Measurements from ENCODE around the gene CLOCK. TPM values are rescaled to one million over a fixed set of nuclear protein-coding genes. Genes with fewer than 3 reads are reported as not detected.

Gene CLOCK
- total RNA-seq, 1 experiment from 2014 or later = 24.9 TPM

DNA sequence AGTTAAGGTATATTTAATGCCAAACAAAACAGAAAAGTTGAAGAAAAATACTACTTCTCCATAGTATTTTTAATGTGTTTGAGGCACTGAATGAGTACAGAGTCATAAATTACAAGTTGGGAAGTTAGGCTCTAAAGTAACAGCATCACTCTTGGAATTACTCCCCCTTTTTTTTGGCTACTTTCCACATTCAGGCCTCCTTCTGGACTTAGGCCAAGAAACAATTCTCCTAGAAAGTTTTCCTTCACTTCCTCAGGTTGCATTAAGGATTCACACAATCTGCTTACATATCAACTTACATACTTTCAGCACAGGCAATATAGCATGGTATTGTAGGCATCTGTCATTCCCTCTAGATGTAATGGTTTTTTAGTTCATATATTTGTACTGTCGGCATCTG is 98.9 kb downstream of the CLOCK start:
- no TSS peak for BruUV-seq (replicated peaks)
- H3K27me3 ChIP-seq (ENCODE audit: control insufficient read depth, insufficient read depth, low read length) = no peaks in the 10 kb centered on the region
- ChIA-PET POLR2A (no interaction called here), CTCF (no interaction called here)
- ATAC-seq = no peak
- no peak for DNase-seq (ENCODE audit: low read depth, low spot score)
- no peaks in the 10 kb centered on the region for H3K9me3 ChIP-seq (ENCODE audit: control insufficient read depth, insufficient read depth, low read depth, low read length)
- H3K36me3 ChIP-seq (ENCODE audit: control insufficient read depth, insufficient read depth, low read length) = peaks cover 20% of the 10 kb centered on the region
- intact Hi-C loops (cut with micrococcal nuclease; ENCODE audit: unreplicated experiment) = loop anchor here (10.0 kb wide), 2 partner anchors 107 to 287 kb away; no protein-coding TSS in a partner anchor
- H3K4me1 ChIP-seq (ENCODE audit: control insufficient read depth, insufficient read depth, low read length) = no peaks in the 10 kb centered on the region
- H3K27ac ChIP-seq (ENCODE audit: low read length) = no peak overlapping the region
- TF ChIP-seq TCF7L2 (IDR thresholded peaks at IDR 0.05; ENCODE audit: low read depth, low read length) = no peak
- no peak for TF ChIP-seq POLR2AphosphoS5 (IDR thresholded peaks at IDR 0.05; ENCODE audit: low read depth, low read length)
- no peak overlapping the region for H3K4me3 ChIP-seq (ENCODE audit: low read depth in 2 of 2, low read length in 2 of 2)
- in situ Hi-C loops (cut with HindIII; ENCODE audit: low pct_unique_long_range_greater_than_20kb, low sequenced_read_pairs) = no loop called here

DNA sequence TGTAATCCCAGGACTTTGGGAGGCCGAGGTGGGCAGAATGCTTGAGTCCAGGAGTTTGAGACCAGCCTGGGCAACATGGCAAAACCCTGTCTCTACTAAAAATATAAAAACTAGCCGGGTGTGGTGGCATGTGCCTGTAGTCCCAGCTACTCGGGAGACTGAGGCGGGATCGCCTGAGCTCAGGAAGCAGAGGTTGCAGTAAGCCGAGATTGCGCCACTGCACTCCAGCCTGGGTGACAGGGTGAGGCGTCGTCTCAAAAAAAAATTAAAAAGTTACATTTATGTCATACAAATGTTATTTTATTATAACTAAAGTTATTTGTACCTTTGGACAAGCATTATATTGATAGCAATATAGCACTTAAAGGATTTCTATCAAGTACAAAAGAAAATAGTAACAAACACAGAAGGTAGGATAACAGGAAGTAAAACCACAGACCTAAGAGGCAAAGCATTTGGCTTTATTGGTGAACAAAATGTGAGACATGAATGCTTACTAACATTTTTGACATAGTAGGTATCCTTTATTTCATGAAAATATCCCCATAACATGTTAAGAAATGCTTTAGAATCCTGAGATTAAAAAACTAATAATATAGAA is 99.5 kb downstream of the CLOCK start:
- intact Hi-C loops (cut with micrococcal nuclease; ENCODE audit: unreplicated experiment) = loop anchor here (10.0 kb wide), 2 partner anchors 108 to 288 kb away; no protein-coding TSS in a partner anchor
- in situ Hi-C loops (cut with HindIII; ENCODE audit: low pct_unique_long_range_greater_than_20kb, low sequenced_read_pairs) = no loop called here
- no peaks in the 10 kb centered on the region for H3K9me3 ChIP-seq (ENCODE audit: control insufficient read depth, insufficient read depth, low read depth, low read length)
- DNase-seq (ENCODE audit: low read depth, low spot score) (no peak), ATAC-seq (no peak)
- H3K36me3 ChIP-seq (ENCODE audit: control insufficient read depth, insufficient read depth, low read length) = peaks cover 25% of the 10 kb centered on the region
- H3K4me1 ChIP-seq (ENCODE audit: control insufficient read depth, insufficient read depth, low read length) = no peaks in the 10 kb centered on the region
- no peak overlapping the region for H3K27ac ChIP-seq (ENCODE audit: low read length)
- H3K4me3 ChIP-seq (ENCODE audit: low read depth in 2 of 2, low read length in 2 of 2) = no peak overlapping the region
- POLR2A ChIA-PET = no interaction called here
- H3K27me3 ChIP-seq (ENCODE audit: control insufficient read depth, insufficient read depth, low read length) = no peaks in the 10 kb centered on the region
- TF ChIP-seq, protein P1, sequence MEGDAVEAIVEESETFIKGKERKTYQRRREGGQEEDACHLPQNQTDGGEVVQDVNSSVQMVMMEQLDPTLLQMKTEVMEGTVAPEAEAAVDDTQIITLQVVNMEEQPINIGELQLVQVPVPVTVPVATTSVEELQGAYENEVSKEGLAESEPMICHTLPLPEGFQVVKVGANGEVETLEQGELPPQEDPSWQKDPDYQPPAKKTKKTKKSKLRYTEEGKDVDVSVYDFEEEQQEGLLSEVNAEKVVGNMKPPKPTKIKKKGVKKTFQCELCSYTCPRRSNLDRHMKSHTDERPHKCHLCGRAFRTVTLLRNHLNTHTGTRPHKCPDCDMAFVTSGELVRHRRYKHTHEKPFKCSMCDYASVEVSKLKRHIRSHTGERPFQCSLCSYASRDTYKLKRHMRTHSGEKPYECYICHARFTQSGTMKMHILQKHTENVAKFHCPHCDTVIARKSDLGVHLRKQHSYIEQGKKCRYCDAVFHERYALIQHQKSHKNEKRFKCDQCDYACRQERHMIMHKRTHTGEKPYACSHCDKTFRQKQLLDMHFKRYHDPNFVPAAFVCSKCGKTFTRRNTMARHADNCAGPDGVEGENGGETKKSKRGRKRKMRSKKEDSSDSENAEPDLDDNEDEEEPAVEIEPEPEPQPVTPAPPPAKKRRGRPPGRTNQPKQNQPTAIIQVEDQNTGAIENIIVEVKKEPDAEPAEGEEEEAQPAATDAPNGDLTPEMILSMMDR (IDR thresholded peaks at IDR 0.05) = no peak
- TF ChIP-seq, protein P2, sequence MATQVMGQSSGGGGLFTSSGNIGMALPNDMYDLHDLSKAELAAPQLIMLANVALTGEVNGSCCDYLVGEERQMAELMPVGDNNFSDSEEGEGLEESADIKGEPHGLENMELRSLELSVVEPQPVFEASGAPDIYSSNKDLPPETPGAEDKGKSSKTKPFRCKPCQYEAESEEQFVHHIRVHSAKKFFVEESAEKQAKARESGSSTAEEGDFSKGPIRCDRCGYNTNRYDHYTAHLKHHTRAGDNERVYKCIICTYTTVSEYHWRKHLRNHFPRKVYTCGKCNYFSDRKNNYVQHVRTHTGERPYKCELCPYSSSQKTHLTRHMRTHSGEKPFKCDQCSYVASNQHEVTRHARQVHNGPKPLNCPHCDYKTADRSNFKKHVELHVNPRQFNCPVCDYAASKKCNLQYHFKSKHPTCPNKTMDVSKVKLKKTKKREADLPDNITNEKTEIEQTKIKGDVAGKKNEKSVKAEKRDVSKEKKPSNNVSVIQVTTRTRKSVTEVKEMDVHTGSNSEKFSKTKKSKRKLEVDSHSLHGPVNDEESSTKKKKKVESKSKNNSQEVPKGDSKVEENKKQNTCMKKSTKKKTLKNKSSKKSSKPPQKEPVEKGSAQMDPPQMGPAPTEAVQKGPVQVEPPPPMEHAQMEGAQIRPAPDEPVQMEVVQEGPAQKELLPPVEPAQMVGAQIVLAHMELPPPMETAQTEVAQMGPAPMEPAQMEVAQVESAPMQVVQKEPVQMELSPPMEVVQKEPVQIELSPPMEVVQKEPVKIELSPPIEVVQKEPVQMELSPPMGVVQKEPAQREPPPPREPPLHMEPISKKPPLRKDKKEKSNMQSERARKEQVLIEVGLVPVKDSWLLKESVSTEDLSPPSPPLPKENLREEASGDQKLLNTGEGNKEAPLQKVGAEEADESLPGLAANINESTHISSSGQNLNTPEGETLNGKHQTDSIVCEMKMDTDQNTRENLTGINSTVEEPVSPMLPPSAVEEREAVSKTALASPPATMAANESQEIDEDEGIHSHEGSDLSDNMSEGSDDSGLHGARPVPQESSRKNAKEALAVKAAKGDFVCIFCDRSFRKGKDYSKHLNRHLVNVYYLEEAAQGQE (IDR thresholded peaks at IDR 0.05; ENCODE audit: insufficient read depth in 1 of 2, low read depth in 2 of 2, low read length in 1 of 2) = no peak
- TF ChIP-seq TCF7L2 (IDR thresholded peaks at IDR 0.05; ENCODE audit: low read depth, low read length) (no peak), POLR2AphosphoS5 (IDR thresholded peaks at IDR 0.05; ENCODE audit: low read depth, low read length) (no peak), SIN3A (IDR thresholded peaks at IDR 0.05; ENCODE audit: borderline replicate concordance, insufficient read depth, low read depth, low read length) (no peak)
- CTCF ChIA-PET = interaction anchor here (0.6 kb wide), 1 partner anchor 46 kb away, joined by 3 read pairs; no protein-coding TSS in a partner anchor
- BruUV-seq (replicated peaks) = no TSS peak

DNA sequence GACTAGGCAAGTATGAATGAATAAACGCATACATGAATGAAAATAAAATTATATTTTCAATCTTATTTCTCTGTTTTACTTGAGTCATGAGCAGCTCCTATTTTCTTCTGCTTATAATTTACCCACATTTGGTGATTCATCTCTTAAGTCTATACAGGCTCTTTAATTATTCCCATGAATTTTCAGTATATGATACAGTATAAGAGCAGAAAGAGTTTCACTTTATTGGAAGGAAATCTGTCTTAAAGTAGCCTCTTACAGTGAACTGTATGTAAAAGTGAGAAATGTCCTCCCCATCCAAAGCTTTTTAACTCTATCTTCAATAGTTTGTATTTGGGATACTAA is 100.2 kb downstream of the CLOCK start:
- TF ChIP-seq SIN3A (IDR thresholded peaks at IDR 0.05; ENCODE audit: borderline replicate concordance, insufficient read depth, low read depth, low read length) = no peak
- no peak for TF ChIP-seq POLR2AphosphoS5 (IDR thresholded peaks at IDR 0.05; ENCODE audit: low read depth, low read length)
- TF ChIP-seq, protein P1 (IDR thresholded peaks at IDR 0.05) = no peak
- TF ChIP-seq TCF7L2 (IDR thresholded peaks at IDR 0.05; ENCODE audit: low read depth, low read length) = no peak
- TF ChIP-seq, protein P2 (IDR thresholded peaks at IDR 0.05; ENCODE audit: insufficient read depth in 1 of 2, low read depth in 2 of 2, low read length in 1 of 2) = no peak
- DNase-seq (ENCODE audit: low read depth, low spot score) (no peak), ATAC-seq (no peak)
- ChIA-PET CTCF (no interaction called here), POLR2A (no interaction called here)
- in situ Hi-C loops (cut with HindIII; ENCODE audit: low pct_unique_long_range_greater_than_20kb, low sequenced_read_pairs) (no loop called here), intact Hi-C loops (cut with micrococcal nuclease; ENCODE audit: unreplicated experiment) (loop anchor here (10.0 kb wide), 2 partner anchors 108 to 288 kb away; no protein-coding TSS in a partner anchor)
- no TSS peak for BruUV-seq (replicated peaks)
- Histone ChIP-seq H3K4me1 (ENCODE audit: control insufficient read depth, insufficient read depth, low read length) (no peaks in the 10 kb centered on the region), H3K9me3 (ENCODE audit: control insufficient read depth, insufficient read depth, low read depth, low read length) (no peaks in the 10 kb centered on the region), H3K27me3 (ENCODE audit: control insufficient read depth, insufficient read depth, low read length) (no peaks in the 10 kb centered on the region), H3K36me3 (ENCODE audit: control insufficient read depth, insufficient read depth, low read length) (peaks cover 23% of the 10 kb centered on the region), H3K4me3 (ENCODE audit: low read depth in 2 of 2, low read length in 2 of 2) (no peak overlapping the region), H3K27ac (ENCODE audit: low read length) (no peak overlapping the region)

All from Panc1 (cell line).